PC-9 (cell line): ENCODE measurements around the gene CTNNA3. TPM values are rescaled to one million over a fixed set of nuclear protein-coding genes. Genes with fewer than 3 reads are reported as not detected.

Source experiments
- BruUV-seq: library from RNA; stranded (reverse); fragments of 400-500 nt; replicated peaks from 2 replicates; lab custom pipeline; 2021; lab: Mats Ljungman, UMichigan
- CTCF ChIA-PET: fragments of 300-600 bp; sonication (Branson Sonifier 250); formaldehyde crosslinking; loops from one replicate; lab custom pipeline; 2022; ENCODE audit warnings: antibody characterized with exemption; lab: Charles Lee
- POLR2A ChIA-PET: fragments of 300-600 bp; sonication (Branson Sonifier 250); formaldehyde crosslinking; loops from one replicate; lab custom pipeline; 2022; ENCODE audit warnings: antibody characterized with exemption; ENCODE audit not compliant: unreplicated experiment; lab: Charles Lee
- DNase-seq, 2 experiments: peaks; one replicate each; pipeline versions ENCODE4 v3.0.0 to v3.0.0-alpha.2; 2015 to 2022; ENCODE audit warnings: mixed read lengths in 1 of 2
- H2AFZ ChIP-seq: fragments of 200-600 bp; sonication (generic); 2 replicates; pipeline ENCODE4 v1.8.1; 2017; ENCODE audit warnings: antibody characterized with exemption
- H3F3A ChIP-seq: fragments of 200-600 bp; sonication (generic); 2 replicates; pipeline ENCODE4 v1.8.1; 2017; ENCODE audit warnings: antibody characterized with exemption, mild to moderate bottlenecking, low read depth; ENCODE audit not compliant: insufficient read depth
- H3K27ac ChIP-seq: fragments of 200-600 bp; sonication (generic); 2 replicates; pipeline ENCODE4 v1.6.1; 2016; ENCODE audit warnings: mixed run types
- H3K27me3 ChIP-seq: fragments of 200-600 bp; sonication (generic); 2 replicates; pipeline ENCODE4 v1.6.1; 2016; ENCODE audit warnings: low read depth, mixed run types; ENCODE audit not compliant: insufficient read depth
- H3K36me3 ChIP-seq: fragments of 200-600 bp; sonication (generic); 2 replicates; pipeline ENCODE4 v1.6.1; 2016; ENCODE audit warnings: low read depth, mixed run types
- H3K4me1 ChIP-seq: fragments of 200-600 bp; sonication (generic); replicated peaks from 2 replicates; pipeline ENCODE4 v1.6.1; 2016; ENCODE audit warnings: mixed run types; ENCODE audit not compliant: insufficient read depth
- H3K4me2 ChIP-seq: fragments of 200-600 bp; sonication (generic); 2 replicates; pipeline ENCODE4 v1.6.1; 2017; ENCODE audit warnings: mixed run types
- H3K4me3 ChIP-seq: fragments of 200-600 bp; sonication (generic); 2 replicates; pipeline ENCODE4 v1.6.1; 2016; ENCODE audit warnings: mixed run types
- H3K79me2 ChIP-seq: fragments of 200-600 bp; sonication (generic); 2 replicates; pipeline ENCODE4 v1.6.1; 2017; ENCODE audit warnings: low read depth, mixed run types
- H3K9me2 ChIP-seq: fragments of 200-600 bp; sonication (generic); 2 replicates; pipeline ENCODE4 v1.8.1; 2017; ENCODE audit warnings: mild to moderate bottlenecking; ENCODE audit not compliant: insufficient read depth
- H3K9me3 ChIP-seq: fragments of 200-600 bp; sonication (generic); 2 replicates; pipeline ENCODE4 v1.8.1; 2016; ENCODE audit warnings: low read depth; ENCODE audit not compliant: insufficient read depth
- H4K20me1 ChIP-seq: fragments of 200-600 bp; sonication (generic); 2 replicates; pipeline ENCODE4 v1.8.1; 2017; ENCODE audit not compliant: insufficient read depth
- CTCF ChIP-seq: fragments of 200-600 bp; sonication (generic); conservative IDR thresholded peaks from 2 replicates; pipeline ENCODE4 v1.6.1; 2017; ENCODE audit warnings: mixed run types, antibody characterized with exemption, mild to moderate bottlenecking, moderate library complexity
- EZH2 ChIP-seq: fragments of 200-600 bp; sonication (generic); IDR thresholded peaks from 2 replicates; pipeline ENCODE4 v1.8.0; 2017; ENCODE audit warnings: antibody characterized with exemption, low read depth
- intact Hi-C: fragments of 100-400 bp; cut with micrococcal nuclease; formaldehyde crosslinking; loops from one replicate; pipeline ENCODE4 v1.10.0; 2022; ENCODE audit not compliant: unreplicated experiment
- total RNA-seq: library from RNA; stranded (reverse); gene quantifications from 2 replicates; pipeline ENCODE4 v1.2.3, GENCODE V29; 2021

CTNNA3 gene
- total RNA-seq, 1 experiment from 2014 or later, result not detected

DNA sequence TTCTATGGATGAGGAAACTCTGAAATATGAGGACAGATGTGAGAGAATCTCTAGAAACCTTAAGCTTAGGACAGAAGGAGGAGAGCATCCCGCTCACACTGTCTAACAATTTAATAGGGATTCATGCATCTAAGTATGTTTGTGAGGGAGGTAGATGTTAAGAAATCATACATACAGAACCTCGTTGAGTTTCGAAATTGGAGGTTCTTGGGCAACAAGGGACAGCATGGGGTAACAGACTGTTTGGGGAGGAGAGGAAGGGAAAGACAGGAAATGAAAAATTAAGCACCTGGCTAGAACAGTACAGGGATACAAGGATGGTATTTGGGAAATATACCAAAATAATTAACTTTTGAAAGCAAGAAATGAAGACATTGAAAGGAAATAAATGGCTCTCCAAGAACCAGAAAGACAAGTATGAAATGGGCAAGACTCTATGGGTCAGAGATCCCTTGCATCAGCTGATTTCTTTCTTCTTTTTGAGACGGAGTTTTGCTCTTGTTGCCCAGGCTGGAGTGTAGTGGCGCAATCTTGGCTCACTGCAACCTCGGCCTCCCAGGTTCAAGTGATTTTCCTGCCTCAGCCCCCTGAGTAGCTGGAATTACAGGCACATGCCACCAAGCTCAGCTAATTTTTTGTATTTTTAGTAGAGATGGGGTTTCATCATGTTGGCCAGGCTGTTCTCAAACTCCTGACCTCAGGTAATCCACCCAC, 207.9 kb downstream of the CTNNA3 start:
- no TSS peak for BruUV-seq

GRCh38 chr10:67487199-67487598, 208.8 kb downstream of the CTNNA3 start:
- CTCF ChIA-PET, result no interaction called here
- no peak for DNase-seq

More for the DNA sequence above, 207.9 kb downstream of the CTNNA3 start:
- Histone ChIP-seq H3K79me2 (no peaks in the 10 kb centered on the region), H3F3A (no peaks in the 10 kb centered on the region), H3K4me2 (no peak overlapping the region), H4K20me1 (no peaks in the 10 kb centered on the region), H3K4me3 (no peak overlapping the region), H3K9me2 (no peaks in the 10 kb centered on the region), H3K27ac (no peak overlapping the region), H3K4me1 (peaks cover 12% of the 10 kb centered on the region), H3K27me3 (no peaks in the 10 kb centered on the region), H3K36me3 (no peaks in the 10 kb centered on the region), H3K9me3 (no peaks in the 10 kb centered on the region), H2AFZ (no peak overlapping the region)
- no peak for DNase-seq
- ChIA-PET POLR2A (no interaction called here), CTCF (interaction anchor here (0.6 kb wide), 1 partner anchor 285 kb away, joined by 8 read pairs; no protein-coding TSS in a partner anchor)
- intact Hi-C loops, result no loop called here
- no peak for TF ChIP-seq EZH2
- TF ChIP-seq CTCF, result no peak

DNA sequence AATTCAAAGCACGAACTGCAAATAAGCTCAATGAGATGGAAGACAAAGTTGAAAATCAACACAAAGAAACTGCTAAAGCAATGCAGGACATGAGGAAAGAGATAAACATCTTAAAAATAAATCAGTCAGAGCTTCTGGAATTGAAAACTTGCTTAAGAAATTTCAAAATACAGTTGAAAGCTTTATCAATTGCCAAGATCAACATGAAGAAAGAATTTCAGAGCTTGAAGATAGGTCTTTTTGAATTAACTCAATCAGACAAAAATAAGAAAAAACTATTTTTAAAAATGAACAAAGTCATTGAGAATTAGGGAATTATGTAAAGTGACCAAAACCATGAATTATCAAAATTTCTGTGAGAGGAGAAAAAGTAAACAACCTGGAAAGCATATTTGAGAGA, 218.1 kb downstream of the CTNNA3 start:
- no peak overlapping the region for H3K27ac ChIP-seq
- CTCF ChIA-PET, result no interaction called here
- H3K36me3 ChIP-seq, result no peaks in the 10 kb centered on the region
- H2AFZ ChIP-seq, result no peak overlapping the region
- H3K9me3 ChIP-seq, result no peaks in the 10 kb centered on the region
- POLR2A ChIA-PET, result interaction anchor here (0.5 kb wide), 1 partner anchor 629 kb away, joined by 5 read pairs; no protein-coding TSS in a partner anchor
- no peaks in the 10 kb centered on the region for H3K27me3 ChIP-seq
- no TSS peak for BruUV-seq
- H3K4me1 ChIP-seq, result no peaks in the 10 kb centered on the region
- intact Hi-C loops, result no loop called here
- H3F3A ChIP-seq, result no peaks in the 10 kb centered on the region
- TF ChIP-seq EZH2 (no peak), CTCF (no peak)
- H3K4me3 ChIP-seq, result no peak overlapping the region
- no peaks in the 10 kb centered on the region for H4K20me1 ChIP-seq
- no peak overlapping the region for H3K4me2 ChIP-seq
- no peak for DNase-seq
- no peaks in the 10 kb centered on the region for H3K79me2 ChIP-seq
- no peaks in the 10 kb centered on the region for H3K9me2 ChIP-seq

More at GRCh38 chr10:67487199-67487598, 208.8 kb downstream of the CTNNA3 start:
- no peaks in the 10 kb centered on the region for H3K79me2 ChIP-seq
- H3K9me2 ChIP-seq, result no peaks in the 10 kb centered on the region
- H3K4me3 ChIP-seq, result no peak overlapping the region
- no peak overlapping the region for H2AFZ ChIP-seq
- no peaks in the 10 kb centered on the region for H3K9me3 ChIP-seq
- H3K27ac ChIP-seq, result no peak overlapping the region
- no peak overlapping the region for H3K4me2 ChIP-seq
- peaks cover 4% of the 10 kb centered on the region for H3K4me1 ChIP-seq
- H4K20me1 ChIP-seq, result no peaks in the 10 kb centered on the region
- H3K27me3 ChIP-seq, result no peaks in the 10 kb centered on the region
- TF ChIP-seq EZH2, result no peak
- no peak for TF ChIP-seq CTCF
- H3F3A ChIP-seq, result no peaks in the 10 kb centered on the region
- BruUV-seq, result no TSS peak
- H3K36me3 ChIP-seq, result no peaks in the 10 kb centered on the region
- intact Hi-C loops, result no loop called here
- POLR2A ChIA-PET, result no interaction called here
